ENCODE results near the gene TNFRSF6B.
"Not testable (repeated sequence)": the region's sequence is repeated elsewhere in the genome, so short reads cannot be mapped to it uniquely, and the experiment has no call there.

The TNFRSF6B gene

DNA sequence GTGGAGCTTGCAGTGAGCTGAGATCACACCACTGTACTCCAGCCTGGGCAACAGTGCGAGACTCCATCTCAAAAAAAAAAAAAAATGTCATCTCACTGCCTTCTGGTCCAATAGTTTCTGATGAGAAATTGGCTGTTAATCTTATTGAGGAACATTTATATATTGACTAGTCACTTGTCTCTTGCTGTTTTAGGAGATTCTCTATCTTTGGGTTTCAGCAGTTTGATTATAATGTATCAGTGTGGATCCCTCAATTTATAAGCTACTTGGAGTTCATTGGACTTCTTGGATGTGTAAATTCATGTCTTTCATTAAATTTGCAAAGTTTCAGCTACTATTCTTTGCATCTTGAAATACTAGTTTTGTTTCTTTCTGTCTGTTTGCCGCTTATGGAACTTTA lies 22.5 kb downstream of the TNFRSF6B start:
- no peak for DNase-seq (ENCODE audit: low spot score)
- TF ChIP-seq CTCF (IDR thresholded peaks at IDR 0.05; ENCODE audit: borderline replicate concordance, control extremely low read depth, extremely low read depth, insufficient read depth, missing control alignments), result no peak
- in situ Hi-C loops (cut with MboI; ENCODE audit: low sequenced_read_pairs, unreplicated experiment), result no loop called here

GRCh38 chr20:63722967-63723622 lies 26.6 kb downstream of the TNFRSF6B start:
- in situ Hi-C loops (cut with MboI; ENCODE audit: low sequenced_read_pairs, unreplicated experiment); DNase-seq (ENCODE audit: low spot score): not testable (repeated sequence)

DNA sequence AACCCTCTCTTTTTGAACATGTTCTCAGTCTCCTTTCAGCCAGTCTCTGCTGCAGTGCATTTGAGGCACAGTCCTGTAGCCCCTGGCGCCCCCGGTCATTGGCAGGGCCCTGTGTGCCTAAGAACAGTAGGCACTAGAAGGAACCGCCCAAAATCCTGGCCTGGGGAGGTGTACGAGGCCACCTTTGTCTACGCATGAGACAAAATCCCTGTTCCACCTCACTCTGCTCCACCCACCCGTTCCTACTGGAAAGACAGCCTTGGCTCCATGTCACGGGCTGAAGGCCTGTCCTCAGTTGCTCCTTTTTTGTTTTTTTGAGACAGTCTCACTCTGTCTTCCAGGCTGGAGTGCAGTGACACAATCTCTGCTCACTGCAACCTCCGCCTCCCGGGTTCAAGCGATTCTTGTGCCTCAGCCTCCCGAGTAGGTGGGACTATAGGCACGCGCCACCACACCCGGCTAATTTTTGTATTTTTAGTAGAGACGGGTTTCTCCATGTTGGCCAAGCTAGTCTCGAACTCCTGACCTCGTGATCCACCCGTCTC lies 33.8 kb downstream of the TNFRSF6B start:
- DNase-seq (ENCODE audit: low spot score); in situ Hi-C loops (cut with MboI; ENCODE audit: low sequenced_read_pairs, unreplicated experiment): not testable (repeated sequence)

DNA sequence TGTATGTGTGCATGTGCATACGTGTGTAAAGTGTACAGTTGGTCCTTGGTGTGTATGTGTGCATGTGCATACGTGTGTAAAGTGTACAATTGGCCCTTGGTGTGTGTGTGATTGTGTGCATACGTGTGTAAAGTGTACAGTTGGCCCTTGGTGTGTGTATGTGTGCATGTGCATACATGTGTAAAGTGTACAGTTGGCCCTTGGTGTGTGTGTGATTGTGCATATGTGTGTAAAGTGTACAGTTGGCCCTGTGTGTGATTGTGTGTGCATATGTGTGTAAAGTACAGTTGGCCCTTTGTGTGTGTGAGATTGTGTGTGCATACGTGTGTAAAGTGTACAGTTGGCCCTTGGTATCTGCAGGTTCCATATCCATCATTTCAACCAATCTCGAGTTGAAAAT lies 35.0 kb downstream of the TNFRSF6B start:
- no peak for TF ChIP-seq CTCF (IDR thresholded peaks at IDR 0.05; ENCODE audit: borderline replicate concordance, control extremely low read depth, extremely low read depth, insufficient read depth, missing control alignments)
- in situ Hi-C loops (cut with MboI; ENCODE audit: low sequenced_read_pairs, unreplicated experiment), result no loop called here
- DNase-seq (ENCODE audit: low spot score), result no peak

DNA sequence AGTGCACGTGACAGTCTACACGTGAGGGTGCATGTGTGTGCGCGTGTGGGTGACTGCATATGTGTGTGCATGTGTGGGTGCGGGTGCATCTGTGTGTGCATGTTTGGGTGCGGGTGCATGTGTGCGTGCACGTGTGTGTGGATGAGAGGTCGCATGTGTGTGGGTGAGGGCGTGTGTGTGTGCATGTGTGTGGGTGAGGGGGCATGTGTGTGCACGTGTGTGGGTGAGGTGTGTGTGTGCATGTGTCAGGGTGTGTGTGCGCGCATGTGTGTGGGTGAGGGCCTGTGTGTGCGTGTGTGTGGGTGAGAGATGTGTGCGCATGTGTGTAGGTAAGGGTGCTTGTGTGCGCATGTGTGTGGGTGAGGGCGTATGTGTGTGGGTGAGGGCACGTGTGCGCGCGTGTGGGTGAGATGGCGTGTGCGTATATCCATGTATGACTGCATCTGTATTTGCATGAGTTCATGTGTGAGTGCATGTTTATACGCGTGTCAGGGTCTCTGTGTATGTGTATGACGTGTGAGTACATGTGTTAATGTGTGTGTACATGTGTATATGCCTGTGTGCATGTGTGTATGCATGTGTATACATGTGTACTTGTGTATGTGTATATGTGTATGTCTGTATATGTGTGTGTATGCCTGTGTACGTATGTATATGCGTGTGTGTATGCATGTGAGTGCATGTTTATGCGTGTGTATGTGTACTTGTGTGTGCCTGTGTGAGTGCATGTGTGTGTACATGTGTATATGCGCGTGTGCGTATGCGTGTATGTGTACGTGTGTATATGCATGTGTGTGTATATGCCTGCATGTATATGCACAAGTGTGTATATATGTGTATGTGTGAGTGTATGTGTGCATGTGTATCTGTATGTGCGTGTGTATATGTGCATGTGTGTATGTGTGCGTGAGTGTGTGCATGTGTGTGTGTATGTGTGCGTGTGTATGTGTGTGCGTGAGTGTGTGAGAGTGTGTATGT lies 36.0 kb downstream of the TNFRSF6B start:
- in situ Hi-C loops (cut with MboI; ENCODE audit: low sequenced_read_pairs, unreplicated experiment), result no loop called here
- no peak for DNase-seq (ENCODE audit: low spot score)
- TF ChIP-seq CTCF (IDR thresholded peaks at IDR 0.05; ENCODE audit: borderline replicate concordance, control extremely low read depth, extremely low read depth, insufficient read depth, missing control alignments), result no peak

DNA sequence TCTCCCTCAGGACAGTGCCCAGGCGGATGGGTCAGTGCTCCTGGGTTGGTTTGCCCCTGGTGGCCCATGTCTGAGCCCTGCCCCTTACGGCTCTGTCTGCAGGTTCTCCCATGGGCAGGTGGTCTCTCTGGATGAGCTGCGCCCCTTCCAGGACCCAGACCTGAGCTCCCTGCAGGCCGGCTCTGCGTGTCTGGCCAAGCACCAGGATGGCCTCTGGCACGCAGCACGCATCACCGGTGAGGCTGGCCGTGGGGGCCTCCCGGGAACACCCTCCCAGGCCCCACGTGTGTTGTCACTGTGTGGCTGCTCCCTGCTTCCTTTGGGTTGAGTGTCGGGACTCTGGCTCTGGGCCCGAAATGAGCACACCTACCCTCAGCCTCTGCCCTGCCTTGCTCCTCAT lies 36.7 kb downstream of the TNFRSF6B start:
- in situ Hi-C loops (cut with MboI; ENCODE audit: low sequenced_read_pairs, unreplicated experiment), result no loop called here
- no peak for TF ChIP-seq CTCF (IDR thresholded peaks at IDR 0.05; ENCODE audit: borderline replicate concordance, control extremely low read depth, extremely low read depth, insufficient read depth, missing control alignments)
- no peak for DNase-seq (ENCODE audit: low spot score)

- in situ Hi-C loops (cut with MboI; ENCODE audit: low sequenced_read_pairs, unreplicated experiment), result no loop called here
- TF ChIP-seq CTCF (IDR thresholded peaks at IDR 0.05; ENCODE audit: borderline replicate concordance, control extremely low read depth, extremely low read depth, insufficient read depth, missing control alignments), result no peak
- DNase-seq (ENCODE audit: low spot score), result no peak
Measured at GRCh38 chr20:63733579-63734081, 37.2 kb downstream of the TNFRSF6B start.

Data from GM13976 (cell line).